Measurements from ENCODE around the gene GSTP1.

The GSTP1 gene

GRCh38 chr11:67572747-67573419 is 10.7 kb upstream of the GSTP1 start:
- Histone ChIP-seq H3K4me1 (ENCODE audit: control insufficient read depth, insufficient read depth, low read length) (no peaks in the 10 kb centered on the region), H3K36me3 (ENCODE audit: control insufficient read depth, insufficient read depth, low read length) (no peaks in the 10 kb centered on the region), H3K27me3 (ENCODE audit: control insufficient read depth, insufficient read depth, low read length) (peaks cover 2% of the 10 kb centered on the region), H3K4me3 (ENCODE audit: low read length) (peak overlapping the region; percentile 44), H3K27ac (ENCODE audit: low read depth, low read length) (no peak overlapping the region), H3K9ac (ENCODE audit: low read length) (no peak overlapping the region)

DNA sequence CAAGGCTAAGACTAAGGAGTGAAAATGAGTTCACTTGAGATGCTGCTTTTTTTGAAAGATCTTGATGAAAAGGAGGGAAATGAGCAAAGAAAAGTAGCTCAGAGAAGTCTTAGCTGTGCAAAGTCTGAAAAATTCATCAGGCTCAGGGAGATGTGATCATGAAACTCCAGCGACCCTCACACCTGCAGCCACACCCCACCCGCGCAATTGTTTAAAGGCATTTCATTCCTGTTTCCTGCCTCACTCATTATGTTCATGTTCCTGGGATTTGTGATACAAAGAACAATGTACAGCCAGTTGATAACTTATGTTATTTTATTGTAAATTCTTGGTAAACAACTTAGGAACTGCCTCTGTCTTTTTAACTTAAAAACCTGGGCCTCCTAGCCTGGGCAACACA is 8.7 kb upstream of the GSTP1 start:
- Histone ChIP-seq H3K9ac (ENCODE audit: low read length) (no peak overlapping the region), H3K27me3 (ENCODE audit: control insufficient read depth, insufficient read depth, low read length) (peaks cover 5% of the 10 kb centered on the region), H3K36me3 (ENCODE audit: control insufficient read depth, insufficient read depth, low read length) (no peaks in the 10 kb centered on the region), H3K4me1 (ENCODE audit: control insufficient read depth, insufficient read depth, low read length) (no peaks in the 10 kb centered on the region), H3K27ac (ENCODE audit: low read depth, low read length) (no peak overlapping the region), H3K4me3 (ENCODE audit: low read length) (no peak overlapping the region)

DNA sequence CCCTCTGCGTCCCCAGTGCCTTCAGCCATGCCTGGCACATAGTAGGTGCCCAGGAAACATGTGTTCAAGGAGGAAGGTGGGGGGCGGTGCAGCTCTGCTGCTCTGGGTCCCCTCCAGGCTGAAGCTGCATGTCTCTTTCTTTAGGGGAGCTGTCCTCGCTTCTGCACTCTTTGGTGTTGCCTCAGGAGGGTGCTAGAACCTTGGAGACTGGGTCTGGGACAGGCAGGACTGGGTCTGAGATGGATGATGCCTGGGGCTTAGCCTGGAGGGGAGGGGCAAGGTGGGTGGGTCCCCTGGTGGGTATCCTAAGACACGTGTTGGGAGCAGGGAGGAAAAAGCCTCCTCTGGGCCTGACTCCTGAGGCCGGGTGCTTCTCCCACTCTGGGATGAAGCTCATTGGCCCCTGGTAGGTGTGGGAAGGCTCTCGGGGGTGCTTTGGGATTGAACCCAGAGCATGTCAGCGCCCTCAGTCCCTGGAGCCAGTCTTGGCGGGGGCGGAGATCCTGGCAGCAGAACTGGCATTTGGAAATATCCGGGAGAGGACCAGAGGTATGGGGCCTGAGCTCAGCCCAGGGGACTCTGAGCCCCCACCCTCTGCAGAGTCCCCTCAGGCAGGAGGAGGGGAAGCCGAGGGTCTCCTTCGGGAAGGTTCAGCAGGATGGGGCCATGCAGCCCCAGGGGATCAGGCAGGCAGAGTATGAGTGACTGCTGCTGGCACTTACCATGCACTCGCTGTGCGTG is 6.7 kb upstream of the GSTP1 start:
- peaks cover 5% of the 10 kb centered on the region for H3K27me3 ChIP-seq (ENCODE audit: control insufficient read depth, insufficient read depth, low read length)
- no peak overlapping the region for H3K4me3 ChIP-seq (ENCODE audit: low read length)
- H3K36me3 ChIP-seq (ENCODE audit: control insufficient read depth, insufficient read depth, low read length), result no peaks in the 10 kb centered on the region
- no peaks in the 10 kb centered on the region for H3K4me1 ChIP-seq (ENCODE audit: control insufficient read depth, insufficient read depth, low read length)
- H3K27ac ChIP-seq (ENCODE audit: low read depth, low read length), result no peak overlapping the region
- H3K9ac ChIP-seq (ENCODE audit: low read length), result no peak overlapping the region

GRCh38 chr11:67577951-67578350 is 5.7 kb upstream of the GSTP1 start:
- H3K4me1 ChIP-seq (ENCODE audit: control insufficient read depth, insufficient read depth, low read length), result no peaks in the 10 kb centered on the region
- H3K36me3 ChIP-seq (ENCODE audit: control insufficient read depth, insufficient read depth, low read length), result no peaks in the 10 kb centered on the region
- peaks cover 5% of the 10 kb centered on the region for H3K27me3 ChIP-seq (ENCODE audit: control insufficient read depth, insufficient read depth, low read length)
- H3K4me3 ChIP-seq (ENCODE audit: low read length), result no peak overlapping the region
- H3K9ac ChIP-seq (ENCODE audit: low read length), result no peak overlapping the region
- H3K27ac ChIP-seq (ENCODE audit: low read depth, low read length), result no peak overlapping the region

DNA sequence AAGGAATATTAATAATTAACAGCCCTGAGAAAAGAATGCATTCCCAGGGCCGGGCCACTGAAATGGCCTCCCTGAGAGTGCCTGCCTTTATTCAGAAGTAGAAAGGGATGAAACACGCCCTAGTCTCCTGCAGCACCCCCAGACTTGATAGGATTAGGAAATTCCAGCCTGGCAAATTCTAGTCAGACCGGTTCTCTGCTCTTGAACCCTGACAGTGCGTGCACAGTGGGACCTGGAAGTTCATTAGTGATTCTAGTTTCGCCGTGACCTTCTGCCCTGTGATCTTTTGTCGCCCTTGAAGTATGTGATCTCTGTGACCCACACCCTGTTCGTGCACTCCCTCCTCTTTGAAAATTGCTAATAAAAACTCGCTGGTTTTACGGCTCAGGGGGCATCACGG is 2.1 kb upstream of the GSTP1 start:
- no peak overlapping the region for H3K4me3 ChIP-seq (ENCODE audit: low read length)
- H3K9ac ChIP-seq (ENCODE audit: low read length), result no peak overlapping the region
- no peaks in the 10 kb centered on the region for H3K4me1 ChIP-seq (ENCODE audit: control insufficient read depth, insufficient read depth, low read length)
- H3K36me3 ChIP-seq (ENCODE audit: control insufficient read depth, insufficient read depth, low read length), result peaks cover 3% of the 10 kb centered on the region
- peaks cover 5% of the 10 kb centered on the region for H3K27me3 ChIP-seq (ENCODE audit: control insufficient read depth, insufficient read depth, low read length)
- H3K27ac ChIP-seq (ENCODE audit: low read depth, low read length), result no peak overlapping the region

DNA sequence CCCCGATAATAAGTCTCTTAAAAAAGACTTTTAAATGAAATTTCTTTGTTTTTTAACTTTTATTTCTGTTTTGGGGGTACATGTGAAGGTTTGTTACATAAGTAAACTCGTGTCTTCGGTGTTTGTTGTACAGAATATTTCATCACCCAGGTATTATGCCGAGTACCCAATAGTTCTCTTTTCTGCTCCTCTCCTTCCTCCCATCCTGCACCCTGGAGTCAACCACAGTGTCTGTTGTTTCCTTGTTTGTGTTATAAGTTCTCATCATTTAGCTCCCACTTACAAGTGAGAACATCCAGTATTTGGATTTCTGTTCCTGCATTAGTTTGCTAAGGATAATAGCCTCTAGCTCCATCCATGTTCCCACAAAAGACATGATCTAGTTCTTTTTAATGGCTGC is 1.6 kb upstream of the GSTP1 start:
- Histone ChIP-seq H3K27me3 (ENCODE audit: control insufficient read depth, insufficient read depth, low read length) (peaks cover 5% of the 10 kb centered on the region), H3K36me3 (ENCODE audit: control insufficient read depth, insufficient read depth, low read length) (peaks cover 3% of the 10 kb centered on the region), H3K27ac (ENCODE audit: low read depth, low read length) (no peak overlapping the region), H3K9ac (ENCODE audit: low read length) (no peak overlapping the region), H3K4me1 (ENCODE audit: control insufficient read depth, insufficient read depth, low read length) (no peaks in the 10 kb centered on the region), H3K4me3 (ENCODE audit: low read length) (no peak overlapping the region)

GRCh38 chr11:67584205-67584880 is 731 bp downstream of the GSTP1 start:
- Histone ChIP-seq H3K36me3 (ENCODE audit: control insufficient read depth, insufficient read depth, low read length) (peaks cover 3% of the 10 kb centered on the region), H3K27me3 (ENCODE audit: control insufficient read depth, insufficient read depth, low read length) (peaks cover 3% of the 10 kb centered on the region), H3K27ac (ENCODE audit: low read depth, low read length) (peak overlapping the region; percentile 97), H3K4me1 (ENCODE audit: control insufficient read depth, insufficient read depth, low read length) (no peaks in the 10 kb centered on the region), H3K9ac (ENCODE audit: low read length) (peak overlapping the region; percentile 90), H3K4me3 (ENCODE audit: low read length) (peak overlapping the region; percentile 71)

GRCh38 chr11:67584881-67585873 is 1.6 kb downstream of the GSTP1 start:
- Histone ChIP-seq H3K9ac (ENCODE audit: low read length) (no peak overlapping the region), H3K27me3 (ENCODE audit: control insufficient read depth, insufficient read depth, low read length) (no peaks in the 10 kb centered on the region), H3K4me3 (ENCODE audit: low read length) (peak overlapping the region; percentile 71), H3K27ac (ENCODE audit: low read depth, low read length) (peak overlapping the region; percentile 97), H3K4me1 (ENCODE audit: control insufficient read depth, insufficient read depth, low read length) (no peaks in the 10 kb centered on the region), H3K36me3 (ENCODE audit: control insufficient read depth, insufficient read depth, low read length) (peaks cover 3% of the 10 kb centered on the region)

DNA sequence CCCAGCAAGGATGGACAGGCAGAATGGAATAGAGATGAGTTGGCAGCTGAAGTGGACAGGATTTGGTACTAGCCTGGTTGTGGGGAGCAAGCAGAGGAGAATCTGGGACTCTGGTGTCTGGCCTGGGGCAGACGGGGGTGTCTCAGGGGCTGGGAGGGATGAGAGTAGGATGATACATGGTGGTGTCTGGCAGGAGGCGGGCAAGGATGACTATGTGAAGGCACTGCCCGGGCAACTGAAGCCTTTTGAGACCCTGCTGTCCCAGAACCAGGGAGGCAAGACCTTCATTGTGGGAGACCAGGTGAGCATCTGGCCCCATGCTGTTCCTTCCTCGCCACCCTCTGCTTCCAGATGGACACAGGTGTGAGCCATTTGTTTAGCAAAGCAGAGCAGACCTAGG is 2.3 kb downstream of the GSTP1 start:
- H3K27ac ChIP-seq (ENCODE audit: low read depth, low read length), result no peak overlapping the region
- H3K4me1 ChIP-seq (ENCODE audit: control insufficient read depth, insufficient read depth, low read length), result no peaks in the 10 kb centered on the region
- no peak overlapping the region for H3K9ac ChIP-seq (ENCODE audit: low read length)
- H3K36me3 ChIP-seq (ENCODE audit: control insufficient read depth, insufficient read depth, low read length), result peaks cover 3% of the 10 kb centered on the region
- no peaks in the 10 kb centered on the region for H3K27me3 ChIP-seq (ENCODE audit: control insufficient read depth, insufficient read depth, low read length)
- no peak overlapping the region for H3K4me3 ChIP-seq (ENCODE audit: low read length)

DNA sequence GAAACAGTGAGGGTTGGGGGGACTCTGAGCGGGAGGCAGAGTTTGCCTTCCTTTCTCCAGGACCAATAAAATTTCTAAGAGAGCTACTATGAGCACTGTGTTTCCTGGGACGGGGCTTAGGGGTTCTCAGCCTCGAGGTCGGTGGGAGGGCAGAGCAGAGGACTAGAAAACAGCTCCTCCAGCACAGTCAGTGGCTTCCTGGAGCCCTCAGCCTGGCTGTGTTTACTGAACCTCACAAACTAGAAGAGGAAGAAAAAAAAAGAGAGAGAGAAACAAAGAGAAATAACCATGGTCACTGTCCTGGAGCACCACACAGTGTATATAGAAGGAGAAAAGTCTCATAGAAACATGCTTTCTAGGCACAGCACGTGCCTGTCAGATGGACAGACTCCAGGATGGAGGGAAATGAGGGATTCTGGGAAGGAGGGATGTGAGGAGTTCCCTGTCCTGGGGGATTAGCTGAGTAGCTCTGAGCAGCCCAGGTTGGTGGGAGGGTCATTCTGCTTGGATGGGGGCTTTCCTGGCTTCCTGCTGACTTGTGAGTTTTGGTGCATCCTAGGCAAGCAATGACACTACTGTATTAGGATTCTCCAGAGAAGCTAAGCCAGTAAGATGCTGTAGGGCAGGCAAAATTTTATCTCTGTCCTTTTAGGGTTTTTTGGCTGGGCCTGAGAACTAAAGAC is 3.1 kb downstream of the GSTP1 start:
- Histone ChIP-seq H3K36me3 (ENCODE audit: control insufficient read depth, insufficient read depth, low read length) (peaks cover 3% of the 10 kb centered on the region), H3K4me1 (ENCODE audit: control insufficient read depth, insufficient read depth, low read length) (no peaks in the 10 kb centered on the region), H3K27me3 (ENCODE audit: control insufficient read depth, insufficient read depth, low read length) (no peaks in the 10 kb centered on the region), H3K27ac (ENCODE audit: low read depth, low read length) (no peak overlapping the region), H3K9ac (ENCODE audit: low read length) (no peak overlapping the region), H3K4me3 (ENCODE audit: low read length) (no peak overlapping the region)

DNA sequence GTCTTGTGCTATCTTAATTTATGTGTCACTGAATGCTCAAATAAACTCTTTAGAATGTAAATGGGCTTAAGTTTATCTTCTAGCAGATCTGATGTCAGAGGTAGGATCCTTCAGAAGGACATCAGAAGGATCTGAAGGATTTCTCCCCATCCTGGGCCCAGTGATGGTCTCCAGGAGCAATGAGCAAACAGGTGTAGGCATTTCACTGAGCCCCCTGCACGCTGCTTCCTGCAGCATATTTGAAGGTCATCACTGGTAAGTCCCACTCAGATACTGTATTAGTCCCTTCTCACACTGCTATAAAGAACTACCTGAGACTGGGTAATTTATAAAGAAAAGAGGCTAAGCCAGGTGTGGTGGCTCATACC is 4.5 kb downstream of the GSTP1 start:
- Histone ChIP-seq H3K27me3 (ENCODE audit: control insufficient read depth, insufficient read depth, low read length) (no peaks in the 10 kb centered on the region), H3K4me1 (ENCODE audit: control insufficient read depth, insufficient read depth, low read length) (no peaks in the 10 kb centered on the region), H3K4me3 (ENCODE audit: low read length) (no peak overlapping the region), H3K9ac (ENCODE audit: low read length) (no peak overlapping the region), H3K36me3 (ENCODE audit: control insufficient read depth, insufficient read depth, low read length) (peaks cover 3% of the 10 kb centered on the region), H3K27ac (ENCODE audit: low read depth, low read length) (no peak overlapping the region)

Data from rectal smooth muscle tissue (tissue), 1 donor.